BJ (cell line): Measurements from ENCODE around the gene UPK2. TPM values are rescaled to one million over a fixed set of nuclear protein-coding genes. Genes with fewer than 3 reads are reported as not detected.
A peak's percentile ranks its signal among the peaks of the same experiment; 100 is the strongest.

Experiments
- CTCF ChIA-PET: fragments of 350-600 bp; formaldehyde crosslinking; extraction: SDS; loops from one replicate; lab custom pipeline; 2021; ENCODE audit warnings: antibody characterized with exemption, inconsistent platforms; lab: Yijun Ruan, JAX
- POLR2A ChIA-PET: fragments of 300-600 bp; sonication (Branson Sonifier 250); formaldehyde crosslinking; extraction: SDS; loops from one replicate; lab custom pipeline; 2021; ENCODE audit warnings: antibody characterized with exemption; lab: Charles Lee
- DNase-seq: peaks from one replicate; pipeline ENCODE4 v3.0.0-alpha.2; 2011; ENCODE audit warnings: low read depth
- H3K27me3 ChIP-seq: 2 replicates; pipeline ENCODE4 v1.6.0; 2011; ENCODE audit warnings: low read length; ENCODE audit not compliant: control insufficient read depth, insufficient read depth
- H3K36me3 ChIP-seq: 2 replicates; pipeline ENCODE4 v1.5.1; 2011; ENCODE audit warnings: low read length; ENCODE audit not compliant: control insufficient read depth, insufficient read depth
- H3K4me3 ChIP-seq: 2 replicates; pipeline ENCODE4 v1.5.1; 2011; ENCODE audit warnings: low read depth, mild to moderate bottlenecking, control low read depth, low read length
- polyA plus RNA-seq: library from polyadenylated mRNA; depleted of rRNA; stranded (reverse); fragments of >200 nt; gene quantifications from 2 replicates; pipeline ENCODE4 v1.2.3, GENCODE V29; 2011
- TF ChIP-seq, protein P1 (sequence below): IDR thresholded peaks from 2 replicates; pipeline ENCODE4 v1.5.1; 2011; ENCODE audit warnings: low read depth, mild to moderate bottlenecking, control low read depth, inconsistent platforms, low read length, moderate library complexity; ENCODE audit not compliant: insufficient read depth

The UPK2 gene
- polyA plus RNA-seq, 1 experiment: 0.20 TPM

DNA sequence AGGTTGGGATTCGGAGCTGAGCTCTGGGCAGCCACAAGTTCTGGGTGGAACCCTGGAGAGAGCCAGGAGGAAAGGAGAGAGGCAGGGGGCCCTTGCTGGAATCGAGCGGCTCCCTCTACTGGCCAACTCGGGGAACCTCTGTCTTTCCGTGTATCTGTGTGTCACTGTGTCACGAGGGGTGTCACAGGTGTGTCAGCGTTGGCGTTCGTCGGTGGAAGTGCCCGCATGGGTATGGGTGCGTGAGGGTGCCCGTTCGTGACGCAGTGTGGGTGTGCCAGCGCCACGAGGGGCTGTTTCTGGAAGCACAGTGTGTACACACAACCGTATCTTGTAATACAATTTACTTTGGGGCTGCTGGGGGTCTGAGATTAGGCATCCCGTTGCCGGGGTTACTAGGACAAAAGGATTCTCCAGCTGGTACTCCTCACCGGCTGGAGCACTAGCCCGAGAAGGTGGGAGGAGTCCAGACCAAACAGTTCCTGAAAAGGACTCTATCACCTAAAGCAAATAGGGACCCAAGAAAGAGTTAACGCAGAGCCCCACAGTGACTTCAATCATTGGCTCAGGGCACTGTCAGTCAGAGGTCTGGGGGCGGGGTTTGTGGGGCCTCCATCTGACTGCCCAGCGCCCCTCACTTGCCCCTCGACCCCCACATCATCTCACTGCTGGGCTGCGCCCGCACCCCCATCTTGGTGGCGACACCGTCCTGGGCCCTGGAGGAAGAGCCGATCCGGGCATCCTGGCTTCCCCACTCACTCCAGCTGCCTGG is 27.8 kb upstream of the UPK2 start:
- DNase-seq: no peak
- H3K27me3 ChIP-seq: no peaks in the 10 kb centered on the region
- ChIA-PET CTCF (interaction anchor here (0.6 to 6.1 kb wide), 31 partner anchors 8 to 334 kb away, joined by 3 to 108 read pairs (median 4); partner anchors contain the start of genes CXCR5 and DDX6), POLR2A (no interaction called here)
- peak overlapping the region; percentile 72 for H3K4me3 ChIP-seq
- no peaks in the 10 kb centered on the region for H3K36me3 ChIP-seq
- TF ChIP-seq, protein P1, sequence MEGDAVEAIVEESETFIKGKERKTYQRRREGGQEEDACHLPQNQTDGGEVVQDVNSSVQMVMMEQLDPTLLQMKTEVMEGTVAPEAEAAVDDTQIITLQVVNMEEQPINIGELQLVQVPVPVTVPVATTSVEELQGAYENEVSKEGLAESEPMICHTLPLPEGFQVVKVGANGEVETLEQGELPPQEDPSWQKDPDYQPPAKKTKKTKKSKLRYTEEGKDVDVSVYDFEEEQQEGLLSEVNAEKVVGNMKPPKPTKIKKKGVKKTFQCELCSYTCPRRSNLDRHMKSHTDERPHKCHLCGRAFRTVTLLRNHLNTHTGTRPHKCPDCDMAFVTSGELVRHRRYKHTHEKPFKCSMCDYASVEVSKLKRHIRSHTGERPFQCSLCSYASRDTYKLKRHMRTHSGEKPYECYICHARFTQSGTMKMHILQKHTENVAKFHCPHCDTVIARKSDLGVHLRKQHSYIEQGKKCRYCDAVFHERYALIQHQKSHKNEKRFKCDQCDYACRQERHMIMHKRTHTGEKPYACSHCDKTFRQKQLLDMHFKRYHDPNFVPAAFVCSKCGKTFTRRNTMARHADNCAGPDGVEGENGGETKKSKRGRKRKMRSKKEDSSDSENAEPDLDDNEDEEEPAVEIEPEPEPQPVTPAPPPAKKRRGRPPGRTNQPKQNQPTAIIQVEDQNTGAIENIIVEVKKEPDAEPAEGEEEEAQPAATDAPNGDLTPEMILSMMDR: peak; percentile 92

DNA sequence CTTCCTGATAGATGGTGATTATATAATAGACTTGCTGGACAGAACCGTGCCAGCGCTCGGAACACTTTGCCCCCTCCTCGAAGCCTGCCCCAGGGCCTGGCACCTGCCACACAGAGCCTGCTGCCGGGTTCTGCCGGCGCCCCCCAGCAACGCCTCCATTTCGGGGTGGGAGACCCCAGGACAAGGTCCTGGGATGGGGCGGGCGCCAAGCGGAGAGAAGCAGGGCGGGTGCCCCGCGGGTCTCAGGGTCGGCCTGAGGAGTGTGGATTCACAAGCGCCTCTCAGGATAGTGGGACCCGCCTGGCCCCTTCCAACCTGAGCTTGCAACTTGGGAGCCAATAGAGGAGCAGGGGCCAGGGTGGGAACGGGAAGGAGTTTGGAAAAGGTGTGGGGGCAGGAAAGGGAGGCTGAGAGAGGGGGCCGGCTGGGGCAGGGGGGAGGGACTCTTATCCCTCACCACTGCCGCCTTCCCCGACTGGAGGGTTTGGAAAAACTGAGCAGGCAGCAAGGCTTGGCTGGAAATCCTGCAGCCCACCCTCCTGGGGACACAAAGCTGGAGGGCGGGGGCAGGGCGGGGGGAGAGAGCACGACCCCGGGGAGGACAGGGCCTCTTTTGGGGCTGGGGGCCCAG is 27.1 kb upstream of the UPK2 start:
- Histone ChIP-seq H3K36me3 (no peaks in the 10 kb centered on the region), H3K4me3 (peak overlapping the region; percentile 72), H3K27me3 (no peaks in the 10 kb centered on the region)
- no peak for DNase-seq
- TF ChIP-seq, protein P1: no peak
- ChIA-PET CTCF (interaction anchor here (1.0 to 6.1 kb wide), 14 partner anchors 7 to 236 kb away, joined by 3 to 108 read pairs (median 8); partner anchors contain the start of gene DDX6), POLR2A (interaction anchor here (0.6 kb wide), 1 partner anchor 20 kb away, joined by 3 read pairs; no protein-coding TSS in a partner anchor)

DNA sequence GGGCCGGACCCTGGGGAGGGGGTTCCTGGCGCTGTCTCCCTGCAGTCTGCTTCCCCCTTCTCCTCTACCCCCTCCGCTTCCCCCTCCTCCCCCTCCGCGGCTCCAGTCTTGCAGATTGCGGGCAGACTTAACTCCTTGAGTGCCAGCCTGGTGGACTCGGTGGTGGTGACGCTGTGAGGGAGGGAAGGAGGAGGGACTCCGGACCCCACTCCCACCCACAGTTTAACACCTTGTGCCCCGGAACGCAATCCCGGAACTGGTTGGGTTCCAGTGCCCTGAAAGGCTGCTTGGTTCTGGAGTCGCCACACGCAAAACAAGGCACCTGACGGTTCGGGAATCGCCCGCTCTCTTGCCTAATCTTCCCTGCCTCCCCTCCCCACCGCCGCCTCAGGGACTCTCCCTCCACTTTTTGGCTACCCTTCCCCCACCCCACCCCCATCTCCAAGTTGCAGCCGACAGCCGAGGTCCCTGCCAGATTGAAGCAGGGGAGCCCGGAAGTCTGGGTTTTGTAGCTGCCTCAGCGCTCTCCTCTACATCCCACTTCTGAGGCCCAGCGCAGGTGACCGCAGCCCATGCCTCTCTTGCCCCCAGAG is 26.5 kb upstream of the UPK2 start:
- POLR2A ChIA-PET: interaction anchor here (0.6 kb wide), 1 partner anchor 21 kb away, joined by 3 read pairs; no protein-coding TSS in a partner anchor
- no peaks in the 10 kb centered on the region for H3K36me3 ChIP-seq
- CTCF ChIA-PET: interaction anchor here (0.7 to 6.1 kb wide), 15 partner anchors 10 to 244 kb away, joined by 3 to 108 read pairs (median 4); partner anchors contain the start of gene DDX6
- no peaks in the 10 kb centered on the region for H3K27me3 ChIP-seq
- peak overlapping the region; percentile 72 for H3K4me3 ChIP-seq
- TF ChIP-seq, protein P1: no peak
- DNase-seq: no peak

DNA sequence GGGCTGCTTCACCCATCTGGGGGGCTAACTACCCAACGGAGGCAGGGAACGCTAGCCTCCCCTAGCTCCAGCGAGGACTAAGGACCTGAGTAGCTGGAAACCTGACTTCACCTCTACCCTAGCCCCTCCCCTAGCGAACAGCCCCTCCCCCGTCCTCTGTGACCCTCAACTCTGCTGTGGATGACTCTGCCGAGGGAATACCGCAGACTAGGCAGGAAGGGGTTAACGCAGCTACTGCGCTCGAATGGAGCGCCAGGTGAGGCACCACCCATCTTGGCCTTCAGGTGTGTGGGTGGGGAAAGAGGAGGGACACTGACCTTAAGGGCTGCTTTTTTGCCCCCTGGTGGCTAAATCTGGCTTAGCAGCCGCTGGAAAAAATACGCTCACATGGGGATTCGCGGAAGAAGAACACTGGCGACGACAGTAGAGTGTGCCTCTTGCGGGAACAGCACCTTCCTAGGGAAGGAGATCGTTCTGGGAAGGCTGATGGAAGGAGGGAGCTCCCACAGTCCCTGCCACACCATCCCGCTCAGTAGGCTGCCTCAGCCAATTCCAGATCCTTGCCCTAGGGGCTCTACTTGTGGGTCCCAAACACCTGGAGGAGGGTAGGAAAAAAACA is 25.9 kb upstream of the UPK2 start:
- TF ChIP-seq, protein P1: peak; percentile 94
- POLR2A ChIA-PET: no interaction called here
- CTCF ChIA-PET: interaction anchor here (0.7 to 6.1 kb wide), 18 partner anchors 8 to 245 kb away, joined by 3 to 108 read pairs (median 4); partner anchors contain the start of gene DDX6
- H3K27me3 ChIP-seq: no peaks in the 10 kb centered on the region
- H3K4me3 ChIP-seq: peak overlapping the region; percentile 72
- no peak for DNase-seq
- H3K36me3 ChIP-seq: no peaks in the 10 kb centered on the region
